ENCODE data around the gene DCTD.

The DCTD gene

GRCh38 chr4:182894681-182895275, 22.4 kb downstream of the DCTD start:
- no peak overlapping the region for H2BK120ac ChIP-seq (ENCODE audit: low read depth, low read length)
- WGBS, 2 donors (ENCODE audit: extremely low coverage in 2 of 2, insufficient read length in 2 of 2, insufficient replicate concordance in 1 of 2): no CpG with 5 or more reads among the region's 18 CpGs
- H2AK5ac ChIP-seq (ENCODE audit: low read depth, low read length): no peak overlapping the region
- peaks cover 26 to 97% of the 10 kb centered on the region in 2 donors for H3K36me3 ChIP-seq (replicated peaks in 1 of 2; ENCODE audit: control insufficient read depth in 2 of 2, insufficient read depth in 2 of 2, low read length in 2 of 2)
- H4K8ac ChIP-seq (ENCODE audit: low read depth, low read length): no peak overlapping the region
- no peak overlapping the region for H2AFZ ChIP-seq (ENCODE audit: low read length)
- H2BK5ac ChIP-seq (ENCODE audit: low read length): no peak overlapping the region
- H3K18ac ChIP-seq (ENCODE audit: low read length): no peak overlapping the region
- peak overlapping the region in 1 of 2 donors; percentile 47 for H3K4me3 ChIP-seq (ENCODE audit: low read length in 2 of 2)
- H3K14ac ChIP-seq (ENCODE audit: low read length): no peak overlapping the region
- H3K4me1 ChIP-seq (ENCODE audit: control insufficient read depth in 2 of 2, insufficient read depth in 1 of 2, low read depth in 1 of 2, low read length in 2 of 2): peaks cover 0 to 6% of the 10 kb centered on the region in 2 donors
- H4K91ac ChIP-seq (ENCODE audit: low read depth, low read length, poor library complexity): no peak overlapping the region
- H3K23ac ChIP-seq (ENCODE audit: low read depth, low read length, poor library complexity): no peak overlapping the region
- H3K27me3 ChIP-seq (ENCODE audit: control insufficient read depth in 3 of 3, insufficient read depth in 3 of 3, low read depth in 1 of 3, low read length in 3 of 3): no peaks in the 10 kb centered on the region
- H3K9ac ChIP-seq (ENCODE audit: low read depth, low read length, poor library complexity): no peak overlapping the region
- H3K4me2 ChIP-seq (ENCODE audit: insufficient read depth, low read length, poor library complexity, severe bottlenecking): no peak overlapping the region
- H3K79me1 ChIP-seq (ENCODE audit: low read depth, low read length): peaks cover 2% of the 10 kb centered on the region
- no peak overlapping the region for H2BK15ac ChIP-seq (ENCODE audit: low read length)
- no peaks in the 10 kb centered on the region for H3K9me3 ChIP-seq (replicated peaks in 1 of 2; ENCODE audit: control insufficient read depth in 2 of 2, insufficient read depth in 1 of 2, low read depth in 1 of 2, low read length in 2 of 2)
- no peak overlapping the region for H3K4ac ChIP-seq (ENCODE audit: low read length)
- no peak overlapping the region for H3K27ac ChIP-seq (replicated peaks; ENCODE audit: low read length)
- DNase-seq (ENCODE audit: low spot score): no peak
- no peak overlapping the region for H2BK12ac ChIP-seq (ENCODE audit: low read length)

DNA sequence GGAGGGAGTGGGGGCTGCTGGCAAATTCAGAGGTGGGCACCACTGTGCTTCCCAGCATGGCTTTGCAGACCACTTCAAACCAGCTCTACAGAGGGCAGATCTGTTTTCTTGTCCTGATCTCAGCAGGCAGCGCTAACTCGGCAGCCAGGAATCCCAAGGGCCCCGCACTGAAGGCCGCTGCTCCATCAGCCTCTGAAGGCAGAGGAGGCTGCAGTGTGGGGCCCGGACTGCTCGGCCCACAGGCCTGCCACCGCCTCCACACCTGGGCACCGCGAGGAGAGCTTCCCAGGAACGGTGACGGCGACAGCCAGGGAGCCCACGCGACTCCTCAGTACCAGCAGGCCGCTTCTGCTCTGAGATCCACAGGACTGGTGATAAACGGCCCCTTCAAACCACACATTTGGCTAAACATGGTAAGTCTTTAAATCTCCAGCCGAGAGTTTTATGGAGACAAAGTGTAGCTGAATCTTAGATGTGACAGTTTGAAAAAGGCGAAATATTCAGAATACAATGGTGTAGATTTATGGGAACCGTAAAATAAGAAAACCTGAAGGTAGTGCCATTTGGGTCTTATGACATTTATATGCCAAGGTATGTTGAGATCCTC, 23.6 kb downstream of the DCTD start:
- Histone ChIP-seq H3K27ac (replicated peaks; ENCODE audit: low read length) (no peak overlapping the region), H4K91ac (ENCODE audit: low read depth, low read length, poor library complexity) (no peak overlapping the region), H2BK5ac (ENCODE audit: low read length) (no peak overlapping the region), H2AFZ (ENCODE audit: low read length) (no peak overlapping the region), H3K4me3 (ENCODE audit: low read length in 2 of 2) (no peak overlapping the region), H3K18ac (ENCODE audit: low read length) (peak overlapping the region; percentile 21), H3K4me2 (ENCODE audit: insufficient read depth, low read length, poor library complexity, severe bottlenecking) (no peak overlapping the region), H2BK120ac (ENCODE audit: low read depth, low read length) (no peak overlapping the region), H3K14ac (ENCODE audit: low read length) (peak overlapping the region; percentile 63), H3K23ac (ENCODE audit: low read depth, low read length, poor library complexity) (no peak overlapping the region), H3K4me1 (ENCODE audit: control insufficient read depth in 2 of 2, insufficient read depth in 1 of 2, low read depth in 1 of 2, low read length in 2 of 2) (peaks cover 0 to 6% of the 10 kb centered on the region in 2 donors), H2AK5ac (ENCODE audit: low read depth, low read length) (no peak overlapping the region), H3K4ac (ENCODE audit: low read length) (no peak overlapping the region), H3K36me3 (replicated peaks in 1 of 2; ENCODE audit: control insufficient read depth in 2 of 2, insufficient read depth in 2 of 2, low read length in 2 of 2) (peaks cover 27 to 97% of the 10 kb centered on the region in 2 donors), H3K9ac (ENCODE audit: low read depth, low read length, poor library complexity) (no peak overlapping the region), H4K8ac (ENCODE audit: low read depth, low read length) (no peak overlapping the region), H2BK15ac (ENCODE audit: low read length) (no peak overlapping the region), H3K27me3 (ENCODE audit: control insufficient read depth in 3 of 3, insufficient read depth in 3 of 3, low read depth in 1 of 3, low read length in 3 of 3) (no peaks in the 10 kb centered on the region), H3K79me1 (ENCODE audit: low read depth, low read length) (peaks cover 2% of the 10 kb centered on the region), H3K9me3 (replicated peaks in 1 of 2; ENCODE audit: control insufficient read depth in 2 of 2, insufficient read depth in 1 of 2, low read depth in 1 of 2, low read length in 2 of 2) (no peaks in the 10 kb centered on the region), H2BK12ac (ENCODE audit: low read length) (no peak overlapping the region)
- WGBS, 2 donors (ENCODE audit: extremely low coverage in 2 of 2, insufficient read length in 2 of 2, insufficient replicate concordance in 1 of 2): no CpG with 5 or more reads among the region's 19 CpGs
- no peak for DNase-seq (ENCODE audit: low spot score)

DNA sequence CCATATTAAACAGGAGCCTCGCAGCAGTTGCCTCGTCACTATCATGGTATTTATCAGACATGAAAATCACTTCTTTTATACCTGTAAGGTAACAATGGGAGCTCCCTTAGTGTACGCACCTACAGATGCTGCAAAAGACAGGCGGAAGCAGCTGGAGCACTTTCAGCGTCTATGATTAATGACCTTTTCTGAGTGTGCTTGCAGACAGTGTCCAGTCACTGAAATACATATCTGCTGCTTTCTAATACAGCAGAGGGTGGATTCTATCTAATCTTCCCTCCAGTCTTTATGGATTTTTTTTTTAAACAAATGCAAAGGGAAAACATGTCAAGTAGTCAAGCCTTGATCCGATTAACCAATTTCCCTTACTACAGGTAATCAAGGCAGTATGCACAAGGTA, 24.1 kb downstream of the DCTD start:
- Histone ChIP-seq H4K91ac (ENCODE audit: low read depth, low read length, poor library complexity) (no peak overlapping the region), H3K4ac (ENCODE audit: low read length) (no peak overlapping the region), H2BK120ac (ENCODE audit: low read depth, low read length) (no peak overlapping the region), H3K4me1 (ENCODE audit: control insufficient read depth in 2 of 2, insufficient read depth in 1 of 2, low read depth in 1 of 2, low read length in 2 of 2) (peaks cover 0 to 5% of the 10 kb centered on the region in 2 donors), H3K9me3 (replicated peaks in 1 of 2; ENCODE audit: control insufficient read depth in 2 of 2, insufficient read depth in 1 of 2, low read depth in 1 of 2, low read length in 2 of 2) (no peaks in the 10 kb centered on the region), H3K27ac (replicated peaks; ENCODE audit: low read length) (no peak overlapping the region), H3K4me2 (ENCODE audit: insufficient read depth, low read length, poor library complexity, severe bottlenecking) (no peak overlapping the region), H3K9ac (ENCODE audit: low read depth, low read length, poor library complexity) (no peak overlapping the region), H3K4me3 (ENCODE audit: low read length in 2 of 2) (no peak overlapping the region), H3K36me3 (replicated peaks in 1 of 2; ENCODE audit: control insufficient read depth in 2 of 2, insufficient read depth in 2 of 2, low read length in 2 of 2) (peaks cover 27 to 97% of the 10 kb centered on the region in 2 donors), H3K27me3 (ENCODE audit: control insufficient read depth in 3 of 3, insufficient read depth in 3 of 3, low read depth in 1 of 3, low read length in 3 of 3) (no peaks in the 10 kb centered on the region), H3K14ac (ENCODE audit: low read length) (no peak overlapping the region), H2BK15ac (ENCODE audit: low read length) (no peak overlapping the region), H2BK5ac (ENCODE audit: low read length) (no peak overlapping the region), H3K23ac (ENCODE audit: low read depth, low read length, poor library complexity) (no peak overlapping the region), H2AK5ac (ENCODE audit: low read depth, low read length) (no peak overlapping the region), H2BK12ac (ENCODE audit: low read length) (no peak overlapping the region), H3K79me1 (ENCODE audit: low read depth, low read length) (peaks cover 2% of the 10 kb centered on the region), H3K18ac (ENCODE audit: low read length) (no peak overlapping the region), H2AFZ (ENCODE audit: low read length) (no peak overlapping the region), H4K8ac (ENCODE audit: low read depth, low read length) (no peak overlapping the region)
- DNase-seq (ENCODE audit: low spot score): no peak
- WGBS, 2 donors (ENCODE audit: extremely low coverage in 2 of 2, insufficient read length in 2 of 2, insufficient replicate concordance in 1 of 2): no CpG with 5 or more reads among the region's 6 CpGs

DNA sequence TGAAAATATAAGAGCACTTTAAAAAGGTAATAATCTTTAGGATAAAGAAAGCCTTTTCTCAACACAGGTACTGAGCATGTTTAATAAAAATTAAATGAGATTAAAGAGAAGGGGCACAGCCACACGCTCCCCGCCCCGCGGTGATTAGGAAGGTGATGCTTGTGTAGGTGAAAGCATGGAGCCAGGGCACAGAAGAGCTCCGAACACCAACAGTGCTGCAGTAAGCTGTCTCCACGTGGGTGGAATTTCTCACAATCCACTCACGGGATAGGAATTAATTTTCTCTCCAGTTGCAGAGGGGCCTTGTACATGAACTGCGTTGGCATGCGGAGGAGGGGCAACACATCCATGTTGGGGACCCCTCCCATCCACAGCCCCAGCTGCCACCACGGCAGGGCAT, 27.0 kb downstream of the DCTD start:
- Histone ChIP-seq H3K18ac (ENCODE audit: low read length) (no peak overlapping the region), H3K4ac (ENCODE audit: low read length) (no peak overlapping the region), H4K91ac (ENCODE audit: low read depth, low read length, poor library complexity) (no peak overlapping the region), H3K4me1 (ENCODE audit: control insufficient read depth in 2 of 2, insufficient read depth in 1 of 2, low read depth in 1 of 2, low read length in 2 of 2) (no peaks in the 10 kb centered on the region), H3K27me3 (ENCODE audit: control insufficient read depth in 3 of 3, insufficient read depth in 3 of 3, low read depth in 1 of 3, low read length in 3 of 3) (no peaks in the 10 kb centered on the region), H4K8ac (ENCODE audit: low read depth, low read length) (no peak overlapping the region), H2AK5ac (ENCODE audit: low read depth, low read length) (no peak overlapping the region), H3K23ac (ENCODE audit: low read depth, low read length, poor library complexity) (no peak overlapping the region), H3K9me3 (replicated peaks in 1 of 2; ENCODE audit: control insufficient read depth in 2 of 2, insufficient read depth in 1 of 2, low read depth in 1 of 2, low read length in 2 of 2) (peaks cover 2 to 9% of the 10 kb centered on the region in 2 donors), H2BK5ac (ENCODE audit: low read length) (no peak overlapping the region), H3K9ac (ENCODE audit: low read depth, low read length, poor library complexity) (peak overlapping the region; percentile 72), H3K27ac (replicated peaks; ENCODE audit: low read length) (no peak overlapping the region), H3K4me3 (ENCODE audit: low read length in 2 of 2) (no peak overlapping the region), H3K79me1 (ENCODE audit: low read depth, low read length) (no peaks in the 10 kb centered on the region), H3K4me2 (ENCODE audit: insufficient read depth, low read length, poor library complexity, severe bottlenecking) (no peak overlapping the region), H2BK15ac (ENCODE audit: low read length) (no peak overlapping the region), H2BK12ac (ENCODE audit: low read length) (no peak overlapping the region), H3K14ac (ENCODE audit: low read length) (no peak overlapping the region), H2AFZ (ENCODE audit: low read length) (no peak overlapping the region), H2BK120ac (ENCODE audit: low read depth, low read length) (no peak overlapping the region), H3K36me3 (replicated peaks in 1 of 2; ENCODE audit: control insufficient read depth in 2 of 2, insufficient read depth in 2 of 2, low read length in 2 of 2) (peaks cover 24 to 98% of the 10 kb centered on the region in 2 donors)
- no peak for DNase-seq (ENCODE audit: low spot score)
- no CpG with 5 or more reads among the region's 10 CpGs for WGBS, 2 donors (ENCODE audit: extremely low coverage in 2 of 2, insufficient read length in 2 of 2, insufficient replicate concordance in 1 of 2)

Data from neuronal stem cell (in vitro differentiated cells).